Neuron (in vitro differentiated cells): ENCODE data around the gene RAB12.
"Not testable (repeated sequence)": the region's sequence is repeated elsewhere in the genome, so short reads cannot be mapped to it uniquely, and the experiment has no call there.

Source experiments
- H2AFZ ChIP-seq: one replicate; pipeline ENCODE4 v1.6.1; 2013; ENCODE audit warnings: low read depth, mild to moderate bottlenecking, inconsistent platforms, low read length, moderate library complexity
- H3K27me3 ChIP-seq: one replicate; pipeline ENCODE4 v1.6.1; 2013; ENCODE audit warnings: low read length; ENCODE audit not compliant: insufficient read depth
- H3K36me3 ChIP-seq: one replicate; pipeline ENCODE4 v1.6.1; 2013; ENCODE audit warnings: low read length; ENCODE audit not compliant: insufficient read depth
- H3K4me1 ChIP-seq: one replicate; pipeline ENCODE4 v1.6.1; 2013; ENCODE audit warnings: low read length; ENCODE audit not compliant: insufficient read depth
- H3K4me3 ChIP-seq: 2 replicates; pipeline ENCODE4 v1.5.1; 2013; ENCODE audit warnings: mild to moderate bottlenecking, low read length, moderate library complexity
- H3K9me3 ChIP-seq: one replicate; pipeline ENCODE4 v1.6.1; 2013; ENCODE audit warnings: low read length

Gene RAB12, protein sequence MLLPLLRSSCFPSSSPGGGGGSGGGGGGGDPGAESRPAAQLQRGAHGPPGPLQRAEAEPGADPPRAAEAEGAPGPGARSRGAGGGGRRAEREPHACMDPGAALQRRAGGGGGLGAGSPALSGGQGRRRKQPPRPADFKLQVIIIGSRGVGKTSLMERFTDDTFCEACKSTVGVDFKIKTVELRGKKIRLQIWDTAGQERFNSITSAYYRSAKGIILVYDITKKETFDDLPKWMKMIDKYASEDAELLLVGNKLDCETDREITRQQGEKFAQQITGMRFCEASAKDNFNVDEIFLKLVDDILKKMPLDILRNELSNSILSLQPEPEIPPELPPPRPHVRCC

DNA sequence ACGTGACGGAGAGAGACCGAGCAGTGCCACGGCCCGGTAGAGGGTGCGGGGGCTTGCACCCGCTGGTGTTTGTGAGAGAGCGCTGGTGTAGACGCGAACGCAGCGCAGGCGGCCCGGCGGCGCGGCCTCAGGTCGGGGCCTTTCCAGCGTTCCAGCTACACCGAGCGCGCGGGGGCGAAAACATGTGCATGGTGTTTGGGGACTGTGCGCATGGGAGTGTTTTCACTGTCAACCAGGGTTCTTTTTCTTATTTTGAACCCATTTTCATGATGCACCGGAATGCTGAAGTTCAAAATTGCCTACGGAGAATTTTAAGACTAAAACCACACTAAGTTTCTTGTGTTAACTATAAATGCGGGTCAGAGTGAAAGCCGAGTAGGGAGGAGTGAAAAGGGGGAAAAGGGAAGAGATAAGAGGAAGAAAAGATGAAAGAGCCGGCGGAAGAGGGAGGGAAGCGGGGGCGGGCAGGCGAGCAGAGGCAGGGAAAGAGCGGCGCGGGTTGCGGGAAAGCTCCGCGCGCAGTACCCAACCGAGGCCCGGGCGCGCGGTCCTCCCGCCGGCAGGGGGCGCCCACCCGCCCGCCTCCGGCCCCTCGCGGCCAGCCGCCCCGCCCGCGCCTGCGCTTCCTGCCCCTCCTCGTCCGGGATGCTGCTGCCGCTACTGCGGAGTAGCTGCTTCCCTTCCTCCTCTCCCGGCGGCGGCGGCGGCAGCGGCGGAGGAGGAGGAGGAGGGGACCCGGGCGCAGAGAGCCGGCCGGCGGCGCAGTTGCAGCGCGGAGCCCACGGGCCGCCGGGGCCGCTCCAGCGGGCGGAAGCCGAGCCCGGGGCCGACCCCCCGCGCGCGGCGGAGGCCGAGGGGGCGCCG lies at the start of gene RAB12:
RAB12 (plus strand) TSS at position 643 of the 864 bp plus-strand sequence; CDS start at position 646, 3 bp downstream.
- H3K36me3 ChIP-seq: no peaks in the 10 kb centered on the region
- H2AFZ ChIP-seq: peak within 1 kb of the TSS; percentile 85
- H3K4me3 ChIP-seq: peak within 1 kb of the TSS; percentile 99
- no peaks in the 10 kb centered on the region for H3K27me3 ChIP-seq
- peaks cover 18% of the 10 kb centered on the region for H3K4me1 ChIP-seq
- H3K9me3 ChIP-seq: no peaks in the 10 kb centered on the region

GRCh38 chr18:8559612-8560186 lies 49.5 kb upstream of the RAB12 start:
- Histone ChIP-seq H3K4me1 (no peaks in the 10 kb centered on the region), H2AFZ (no peak overlapping the region), H3K4me3 (no peak overlapping the region), H3K9me3 (no peaks in the 10 kb centered on the region), H3K27me3 (peaks cover 3% of the 10 kb centered on the region), H3K36me3 (no peaks in the 10 kb centered on the region)

DNA sequence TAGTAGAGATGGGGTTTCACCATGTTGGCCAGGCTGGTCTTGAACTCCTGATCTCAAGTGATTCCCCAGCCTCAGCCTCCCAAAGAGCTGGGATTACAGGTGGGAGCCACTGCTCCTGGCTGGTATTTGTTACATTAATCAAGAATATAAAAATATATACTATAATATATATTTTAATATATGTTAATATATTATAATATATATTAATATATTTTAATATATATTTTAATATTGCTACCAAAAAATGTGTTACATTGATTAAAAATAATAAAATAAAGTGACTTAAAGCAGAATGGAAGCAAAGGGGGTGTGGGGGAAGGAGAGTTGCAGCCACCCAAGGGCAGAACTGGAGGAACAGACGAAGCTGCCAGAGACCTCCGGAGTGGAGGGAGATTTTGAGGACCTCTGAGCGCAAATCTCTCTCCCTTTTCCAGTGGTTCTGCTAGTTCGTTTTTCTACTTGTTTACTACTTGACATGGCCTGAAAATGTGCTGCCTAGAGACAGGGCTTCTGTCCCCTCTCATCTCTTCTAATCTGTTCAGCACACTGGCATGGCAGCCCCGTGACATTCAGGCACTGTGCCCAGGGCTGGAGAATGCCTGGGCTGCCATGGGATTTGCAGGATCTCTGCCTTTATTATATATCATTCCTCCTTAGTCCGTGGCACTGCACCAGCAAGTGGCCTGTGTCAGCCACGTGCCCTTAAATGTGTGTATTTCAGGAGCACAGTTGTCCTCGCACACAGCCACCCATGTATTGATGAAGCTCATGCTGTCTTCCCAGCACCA lies 47.9 kb upstream of the RAB12 start:
- H3K4me1 ChIP-seq: no peaks in the 10 kb centered on the region
- H3K4me3 ChIP-seq: no peak overlapping the region
- peaks cover 3% of the 10 kb centered on the region for H3K27me3 ChIP-seq
- H2AFZ ChIP-seq: no peak overlapping the region
- no peaks in the 10 kb centered on the region for H3K36me3 ChIP-seq
- H3K9me3 ChIP-seq: no peaks in the 10 kb centered on the region

DNA sequence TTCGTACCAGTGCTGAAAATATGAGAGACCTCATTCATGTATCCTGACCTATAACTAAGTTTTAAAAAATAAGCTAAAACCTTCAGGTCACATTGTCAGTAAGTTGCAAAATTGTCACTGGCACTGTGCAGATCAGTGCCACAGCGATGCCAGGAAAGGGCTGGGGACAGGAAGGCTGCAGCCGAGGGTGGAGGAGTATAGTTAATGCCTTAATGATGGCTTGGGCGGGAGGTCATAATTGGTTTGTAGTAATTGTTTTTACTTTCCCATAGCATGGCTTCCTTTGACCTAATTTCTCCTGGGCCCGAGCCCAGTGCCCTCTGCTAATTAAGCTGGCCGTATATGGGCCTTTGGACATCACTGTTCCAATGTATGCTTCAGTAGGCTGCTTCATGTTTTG lies 47.2 kb upstream of the RAB12 start:
- no peak overlapping the region for H2AFZ ChIP-seq
- no peaks in the 10 kb centered on the region for H3K36me3 ChIP-seq
- peaks cover 3% of the 10 kb centered on the region for H3K27me3 ChIP-seq
- H3K4me1 ChIP-seq: no peaks in the 10 kb centered on the region
- H3K4me3 ChIP-seq: no peak overlapping the region
- H3K9me3 ChIP-seq: no peaks in the 10 kb centered on the region

GRCh38 chr18:8562919-8563318 lies 46.3 kb upstream of the RAB12 start:
- Histone ChIP-seq H3K4me3 (no peak overlapping the region), H3K4me1 (no peaks in the 10 kb centered on the region), H3K36me3 (no peaks in the 10 kb centered on the region), H3K27me3 (peaks cover 3% of the 10 kb centered on the region), H3K9me3 (no peaks in the 10 kb centered on the region), H2AFZ (no peak overlapping the region)

DNA sequence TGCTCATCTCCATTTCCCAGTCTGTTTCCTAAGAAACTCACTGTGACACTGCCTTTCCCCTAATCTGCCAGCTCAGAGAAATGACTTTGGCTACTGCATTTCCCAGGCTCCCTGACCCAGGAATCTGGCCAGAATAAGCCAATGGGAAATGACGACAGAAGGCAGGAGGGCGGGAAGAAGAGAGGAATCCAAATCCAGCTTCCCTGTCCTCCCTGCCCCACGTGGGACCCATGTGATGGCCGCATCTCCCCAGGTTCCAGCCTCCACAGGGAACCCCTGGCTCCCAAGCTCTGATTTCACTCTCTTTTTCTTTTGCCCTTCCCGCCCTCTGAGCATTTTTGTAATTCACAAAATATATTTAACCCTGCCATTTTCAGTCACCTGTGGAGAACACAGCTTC lies 37.8 kb upstream of the RAB12 start:
- Histone ChIP-seq H3K9me3 (peaks cover 1% of the 10 kb centered on the region), H3K4me3 (no peak overlapping the region), H3K4me1 (no peaks in the 10 kb centered on the region), H3K27me3 (no peaks in the 10 kb centered on the region), H3K36me3 (no peaks in the 10 kb centered on the region), H2AFZ (no peak overlapping the region)

GRCh38 chr18:8573766-8574165 lies 35.5 kb upstream of the RAB12 start:
- H3K4me1 ChIP-seq, H3K9me3 ChIP-seq, H2AFZ ChIP-seq, H3K27me3 ChIP-seq, H3K36me3 ChIP-seq, H3K4me3 ChIP-seq: not testable (repeated sequence)

GRCh38 chr18:8584798-8585197 lies 24.4 kb upstream of the RAB12 start:
- Histone ChIP-seq H2AFZ (no peak overlapping the region), H3K27me3 (peaks cover 21% of the 10 kb centered on the region), H3K36me3 (no peaks in the 10 kb centered on the region), H3K9me3 (no peaks in the 10 kb centered on the region), H3K4me1 (no peaks in the 10 kb centered on the region), H3K4me3 (no peak overlapping the region)

DNA sequence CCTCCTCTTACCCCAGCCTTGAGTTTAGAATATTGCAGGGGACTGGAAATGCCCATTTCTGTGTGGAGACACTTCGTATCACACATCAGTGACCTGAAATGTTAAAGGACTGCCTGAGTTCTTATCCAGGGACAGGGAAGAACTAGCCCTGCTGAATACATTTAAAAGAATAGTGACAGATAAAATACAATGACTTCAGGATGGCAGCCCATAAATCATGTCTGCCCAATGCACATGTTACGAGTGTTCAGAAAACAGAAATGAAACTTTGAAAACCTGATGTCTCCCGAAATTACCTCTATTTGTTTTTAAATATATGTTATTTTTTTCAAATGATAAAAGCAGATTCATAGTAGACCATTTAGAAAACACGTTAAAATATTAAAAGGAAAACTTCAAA lies 22.3 kb upstream of the RAB12 start:
- H2AFZ ChIP-seq: no peak overlapping the region

GRCh38 chr18:8595445-8595844 lies 13.8 kb upstream of the RAB12 start:
- Histone ChIP-seq H3K9me3 (no peaks in the 10 kb centered on the region), H3K27me3 (no peaks in the 10 kb centered on the region), H3K36me3 (no peaks in the 10 kb centered on the region), H3K4me1 (no peaks in the 10 kb centered on the region), H3K4me3 (no peak overlapping the region), H2AFZ (no peak overlapping the region)

More for the DNA sequence above, 22.3 kb upstream of the RAB12 start:
- Histone ChIP-seq H3K27me3 (peaks cover 21% of the 10 kb centered on the region), H3K4me1 (no peaks in the 10 kb centered on the region), H3K36me3 (no peaks in the 10 kb centered on the region), H3K4me3 (no peak overlapping the region), H3K9me3 (no peaks in the 10 kb centered on the region)

DNA sequence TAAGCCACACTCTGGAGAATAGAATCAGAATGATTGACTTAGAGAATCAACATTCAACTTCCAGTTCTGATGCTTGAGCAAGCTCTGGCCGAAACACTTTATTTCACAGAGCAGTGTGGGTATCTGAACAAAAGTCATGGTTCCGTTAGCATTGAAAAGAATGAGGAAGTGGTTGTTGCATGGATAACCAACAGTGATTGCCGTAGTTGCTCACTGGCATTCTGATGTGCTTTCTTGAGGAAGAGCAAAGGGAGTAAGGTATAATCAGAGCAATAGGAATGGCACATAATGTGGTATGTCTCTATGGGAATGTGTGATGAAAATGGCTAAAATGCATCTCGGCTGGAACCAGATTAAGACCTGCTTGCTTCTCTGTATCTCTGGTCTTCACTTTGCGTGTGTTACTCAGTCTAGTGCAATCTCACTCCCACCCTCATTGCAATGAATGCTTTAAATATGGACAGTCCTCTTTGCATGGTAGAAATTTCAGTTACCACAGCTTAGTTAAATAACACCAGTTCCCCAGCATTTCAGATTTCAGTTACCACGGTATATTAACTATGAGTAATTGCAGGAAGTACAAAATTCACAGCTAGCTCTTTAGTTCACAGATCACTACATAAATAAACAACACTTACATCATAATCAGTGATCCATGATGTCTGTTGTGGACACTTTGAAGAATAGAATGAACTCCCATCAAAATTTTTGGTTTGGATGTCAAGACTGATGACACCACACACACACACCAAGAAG lies 7.8 kb upstream of the RAB12 start:
- peaks cover 7% of the 10 kb centered on the region for H3K4me1 ChIP-seq
- H3K4me3 ChIP-seq: no peak overlapping the region
- H3K36me3 ChIP-seq: no peaks in the 10 kb centered on the region
- no peak overlapping the region for H2AFZ ChIP-seq
- no peaks in the 10 kb centered on the region for H3K27me3 ChIP-seq
- H3K9me3 ChIP-seq: no peaks in the 10 kb centered on the region

- no peaks in the 10 kb centered on the region for H3K27me3 ChIP-seq
- no peaks in the 10 kb centered on the region for H3K36me3 ChIP-seq
- H3K4me3 ChIP-seq: no peak overlapping the region
- peaks cover 7% of the 10 kb centered on the region for H3K4me1 ChIP-seq
- H2AFZ ChIP-seq: no peak overlapping the region
- H3K9me3 ChIP-seq: no peaks in the 10 kb centered on the region
Observed at GRCh38 chr18:8602040-8602439, 7.2 kb upstream of the RAB12 start.
